Panc1 (cell line): ENCODE results near the gene IFNLR1. TPM values are rescaled to one million over a fixed set of nuclear protein-coding genes. Genes with fewer than 3 reads are reported as not detected.

Experiments
- ATAC-seq: fragments of 200-7000 bp; cut with Tn5 transposase; 2 replicates; pipeline ENCODE4 v1.9.1; 2020; ENCODE audit warnings: mild to moderate bottlenecking, moderate library complexity
- BruUV-seq: library from RNA; stranded (reverse); fragments of 400-500 nt; replicated peaks from 2 replicates; lab custom pipeline; 2021; lab: Mats Ljungman, UMichigan
- CTCF ChIA-PET: fragments of 300-600 bp; sonication (Branson Sonifier 250); formaldehyde crosslinking; loops from one replicate; lab custom pipeline; 2022; ENCODE audit warnings: antibody characterized with exemption; lab: Charles Lee
- POLR2A ChIA-PET: fragments of 300-600 bp; sonication (Branson Sonifier 250); formaldehyde crosslinking; loops from one replicate; lab custom pipeline; 2022; ENCODE audit warnings: antibody characterized with exemption; lab: Charles Lee
- DNase-seq: peaks from one replicate; pipeline ENCODE4 v3.0.0-alpha.2; 2010; ENCODE audit warnings: low read depth, low spot score
- H3K27ac ChIP-seq: 2 replicates; pipeline ENCODE4 v1.5.1; 2011; ENCODE audit warnings: mild to moderate bottlenecking, low read length, inconsistent platforms
- H3K27me3 ChIP-seq: fragments of 200-500 bp; sonication (Bioruptor generic); 2 replicates; pipeline ENCODE4 v1.6.0; 2014; ENCODE audit warnings: low read length, inconsistent platforms; ENCODE audit not compliant: control insufficient read depth, insufficient read depth
- H3K36me3 ChIP-seq: fragments of 200-500 bp; sonication (Bioruptor generic); 2 replicates; pipeline ENCODE4 v1.5.1; 2014; ENCODE audit warnings: inconsistent platforms, mild to moderate bottlenecking, low read length, moderate library complexity; ENCODE audit not compliant: control insufficient read depth, insufficient read depth
- H3K4me1 ChIP-seq: 2 replicates; pipeline ENCODE4 v1.5.1; 2011; ENCODE audit warnings: inconsistent platforms, mild to moderate bottlenecking, low read length, moderate library complexity; ENCODE audit not compliant: control insufficient read depth, insufficient read depth
- H3K4me3 ChIP-seq, 2 experiments: 2 replicates each; pipeline ENCODE4 v1.5.1; 2011 to 2012; ENCODE audit warnings: low read depth in 2 of 2, low read length in 2 of 2, mild to moderate bottlenecking in 2 of 2, inconsistent platforms in 1 of 2, moderate library complexity in 1 of 2
- H3K9me3 ChIP-seq: fragments of 200-500 bp; sonication (Bioruptor generic); 2 replicates; pipeline ENCODE4 v1.5.1; 2014; ENCODE audit warnings: low read depth, mild to moderate bottlenecking, inconsistent platforms, low read length, moderate library complexity; ENCODE audit not compliant: control insufficient read depth, insufficient read depth
- CTCF ChIP-seq: fragments of 450-650 bp; IDR thresholded peaks from 2 replicates; pipeline ENCODE4 v1.5.1; 2017; ENCODE audit warnings: mild to moderate bottlenecking
- POLR2AphosphoS5 ChIP-seq: IDR thresholded peaks from 2 replicates; pipeline ENCODE4 v1.6.1; 2012; ENCODE audit warnings: mild to moderate bottlenecking, low read depth, low read length, moderate library complexity
- REST ChIP-seq, 2 experiments: IDR thresholded peaks; 2 replicates each; pipeline ENCODE4 v1.6.1; 2011 to 2012; ENCODE audit warnings: low read depth in 2 of 2, control low read depth in 1 of 2, low read length in 1 of 2, mild to moderate bottlenecking in 1 of 2, moderate library complexity in 1 of 2; ENCODE audit not compliant: insufficient read depth in 1 of 2
- SIN3A ChIP-seq: IDR thresholded peaks from 2 replicates; pipeline ENCODE4 v1.6.1; 2012; ENCODE audit warnings: low read depth, mild to moderate bottlenecking, low read length, moderate library complexity, borderline replicate concordance; ENCODE audit not compliant: insufficient read depth
- TCF7L2 ChIP-seq: IDR thresholded peaks from 2 replicates; pipeline ENCODE4 v1.6.1; 2011; ENCODE audit warnings: mild to moderate bottlenecking, low read depth, low read length, inconsistent platforms
- in situ Hi-C: cut with HindIII; loops from 2 replicates; pipeline ENCODE4 v1.10.0; 2016; ENCODE audit warnings: low sequenced_read_pairs, low pct_unique_long_range_greater_than_20kb
- intact Hi-C: fragments of 100-400 bp; cut with micrococcal nuclease; formaldehyde crosslinking; loops from one replicate; pipeline ENCODE4 v1.10.0; 2022; ENCODE audit not compliant: unreplicated experiment
- total RNA-seq: library from RNA; stranded (reverse); gene quantifications from one replicate; pipeline ENCODE4 v1.2.1, GENCODE V29; 2021; ENCODE audit not compliant: unreplicated experiment

IFNLR1 gene
- total RNA-seq, 1 experiment from 2014 or later, result 1.0 TPM

- ChIA-PET POLR2A (no interaction called here), CTCF (no interaction called here)
- no peaks in the 10 kb centered on the region for H3K9me3 ChIP-seq
- no peaks in the 10 kb centered on the region for H3K27me3 ChIP-seq
- no peaks in the 10 kb centered on the region for H3K36me3 ChIP-seq
- no peak for TF ChIP-seq CTCF
- no peak for TF ChIP-seq SIN3A
- TF ChIP-seq POLR2AphosphoS5, result no peak
- TF ChIP-seq REST (IDR thresholded peaks at IDR 0.05; ENCODE audit: insufficient read depth in 1 of 2, low read depth in 2 of 2, low read length in 1 of 2), result no peak
- no peak for TF ChIP-seq TCF7L2
- H3K4me3 ChIP-seq, result no peak overlapping the region
- no peak overlapping the region for H3K27ac ChIP-seq
- BruUV-seq, result no TSS peak
- ATAC-seq (no peak), DNase-seq (no peak)
- intact Hi-C loops (no loop called here), in situ Hi-C loops (no loop called here)
- H3K4me1 ChIP-seq, result no peaks in the 10 kb centered on the region
Observed at GRCh38 chr1:24159366-24159765, 27.7 kb downstream of the IFNLR1 start.

- BruUV-seq, result no TSS peak
- Histone ChIP-seq H3K4me3 (no peak overlapping the region), H3K27ac (no peak overlapping the region), H3K27me3 (no peaks in the 10 kb centered on the region), H3K36me3 (no peaks in the 10 kb centered on the region), H3K4me1 (no peaks in the 10 kb centered on the region), H3K9me3 (no peaks in the 10 kb centered on the region)
- ATAC-seq (peak; percentile 73), DNase-seq (no peak)
- ChIA-PET CTCF (interaction anchor here (0.6 kb wide), 1 partner anchor 166 kb away, joined by 10 read pairs; no protein-coding TSS in a partner anchor), POLR2A (no interaction called here)
- in situ Hi-C loops (no loop called here), intact Hi-C loops (no loop called here)
- TF ChIP-seq CTCF, result peak; percentile 43; the same call in 1 of the 2 replicates
- no peak for TF ChIP-seq SIN3A
- TF ChIP-seq TCF7L2, result no peak
Observed at GRCh38 chr1:24157918-24158481, 29.1 kb downstream of the IFNLR1 start.
